B cell (primary cell): ENCODE data around the gene ARL6IP5. TPM values are rescaled to one million over a fixed set of nuclear protein-coding genes. Genes with fewer than 3 reads are reported as not detected.

ENCODE experiments used
- ATAC-seq: fragments of 200-7000 bp; cut with Tn5 transposase; one replicate; pipeline ENCODE4 v1.10.0; 2021; ENCODE audit warnings: low read depth, mild to moderate bottlenecking, moderate number of reproducible peaks, moderate library complexity
- CTCF ChIA-PET: fragments of 350-600 bp; sonication (Branson Sonifier 250); formaldehyde crosslinking; loops from one replicate; lab custom pipeline; 2021; ENCODE audit warnings: antibody characterized with exemption, inconsistent platforms; lab: Charles Lee
- POLR2A ChIA-PET: fragments of 350-600 bp; sonication (Branson Sonifier 250); formaldehyde crosslinking; loops from one replicate; lab custom pipeline; 2021; ENCODE audit warnings: antibody characterized with exemption; lab: Charles Lee
- DNase-seq: peaks from one replicate; pipeline ENCODE4 v3.0.0; 2013
- H2AFZ ChIP-seq: 2 replicates; pipeline ENCODE4 v1.6.1; 2012; ENCODE audit warnings: mild to moderate bottlenecking, low read depth, low read length; ENCODE audit not compliant: insufficient read depth, poor library complexity, severe bottlenecking
- H3K27ac ChIP-seq, 2 donors: 1 replicate in 1 of 2; 2 replicates in 1 of 2; pipeline ENCODE4 v1.5.1; 2012 to 2013; ENCODE audit warnings: low read length in 2 of 2, mild to moderate bottlenecking in 2 of 2, moderate library complexity in 1 of 2
- H3K27me3 ChIP-seq, 4 experiments: fragments of 200-600 bp in 1 of 4; sonication (generic) in 1 of 4; replicated peaks in 1 of 4; 1 replicate in 2 of 4; 2 replicates in 2 of 4; pipeline versions ENCODE4 v1.6.1 to v1.7.0; 2013 to 2016; ENCODE audit warnings: low read length in 3 of 4, mild to moderate bottlenecking in 2 of 4, mixed read lengths in 1 of 4, moderate library complexity in 1 of 4; ENCODE audit not compliant: insufficient read depth in 4 of 4, control insufficient read depth in 3 of 4; ENCODE audit errors: control extremely low read depth in 1 of 4
- H3K36me3 ChIP-seq, 2 experiments: replicated peaks in 1 of 2; 1 replicate in 1 of 2; 2 replicates in 1 of 2; pipeline versions ENCODE4 v1.6.1 to v1.7.1; 2013; ENCODE audit warnings: low read length in 1 of 2; ENCODE audit not compliant: insufficient read depth in 2 of 2, control insufficient read depth in 1 of 2; ENCODE audit errors: control extremely low read depth in 1 of 2, extremely low read depth in 1 of 2
- H3K4me1 ChIP-seq, 2 donors: fragments of 200-600 bp in 1 of 2; sonication (generic) in 1 of 2; 1 replicate in 1 of 2; 2 replicates in 1 of 2; pipeline versions ENCODE4 v1.5.1 to v1.6.1; 2013 to 2017; ENCODE audit warnings: low read length in 2 of 2; ENCODE audit not compliant: control insufficient read depth in 2 of 2, insufficient read depth in 2 of 2
- H3K4me2 ChIP-seq: replicated peaks from 2 replicates; pipeline ENCODE3; 2012; ENCODE audit warnings: mild to moderate bottlenecking, low read depth, low read length; ENCODE audit not compliant: poor library complexity, severe bottlenecking
- H3K4me3 ChIP-seq, 5 experiments: fragments of 200-600 bp in 1 of 5; sonication (generic) in 1 of 5; 1 replicate in 3 of 5; 2 replicates in 2 of 5; pipeline versions ENCODE4 v1.5.1 to v1.7.0; 2011 to 2016; ENCODE audit warnings: low read length in 4 of 5, mild to moderate bottlenecking in 4 of 5, low read depth in 2 of 5, control low read depth in 1 of 5, moderate library complexity in 1 of 5; ENCODE audit not compliant: insufficient read depth in 1 of 5; ENCODE audit errors: control extremely low read depth in 1 of 5, extremely low read depth in 1 of 5
- H3K79me2 ChIP-seq: fragments of 200-600 bp; sonication (generic); one replicate; pipeline ENCODE4 v1.6.0; 2016; ENCODE audit warnings: low read length; ENCODE audit not compliant: control insufficient read depth, insufficient read depth
- H3K9ac ChIP-seq: fragments of 200-600 bp; sonication (generic); 2 replicates; pipeline ENCODE4 v1.6.1; 2017; ENCODE audit warnings: mild to moderate bottlenecking, low read length, moderate library complexity
- H3K9me3 ChIP-seq, 3 donors: one replicate each; pipeline versions ENCODE4 v1.6.1 to v1.7.1; 2013; ENCODE audit warnings: low read length in 2 of 3; ENCODE audit not compliant: control insufficient read depth in 2 of 3, insufficient read depth in 1 of 3; ENCODE audit errors: control extremely low read depth in 1 of 3
- H4K20me1 ChIP-seq: 2 replicates; pipeline ENCODE4 v1.6.0; 2012; ENCODE audit warnings: mild to moderate bottlenecking, low read length; ENCODE audit not compliant: insufficient read depth, control insufficient read depth, poor library complexity, severe bottlenecking
- H3K27ac Mint-ChIP-seq: one replicate; pipeline ENCODE4 v1.8.0; 2021; ENCODE audit warnings: mixed read lengths
- H3K27me3 Mint-ChIP-seq: one replicate; pipeline ENCODE4 v1.8.0; 2021; ENCODE audit warnings: mixed read lengths
- H3K4me1 Mint-ChIP-seq: one replicate; pipeline ENCODE4 v1.8.0; 2021; ENCODE audit warnings: mixed read lengths
- H3K4me3 Mint-ChIP-seq: one replicate; pipeline ENCODE4 v1.8.0; 2021; ENCODE audit warnings: mixed read lengths
- H3K9me3 Mint-ChIP-seq: one replicate; pipeline ENCODE4 v1.8.0; 2022; ENCODE audit warnings: mixed read lengths; ENCODE audit not compliant: insufficient read depth
- CTCF ChIP-seq: fragments of 200-600 bp; IDR thresholded peaks from one replicate; pipeline ENCODE4 v1.8.0; 2022; ENCODE audit warnings: antibody characterized with exemption, mild to moderate bottlenecking
- EZH2 ChIP-seq: IDR thresholded peaks from 2 replicates; pipeline ENCODE4 v1.6.1; 2012; ENCODE audit warnings: borderline replicate concordance, low read depth, mild to moderate bottlenecking, moderate library complexity, low read length; ENCODE audit not compliant: insufficient read depth, poor library complexity, severe bottlenecking
- WGBS: methylation state at CpG from one replicate; pipeline ENCODE4 v1.1.5; 2013; ENCODE audit warnings: missing lambda C conversion rate; ENCODE audit not compliant: insufficient coverage; 5-methylcytosine and 5-hydroxymethylcytosine counted together
- intact Hi-C: fragments of 100-400 bp; cut with micrococcal nuclease; formaldehyde crosslinking; loops from one replicate; pipeline ENCODE4 v1.10.0; 2022
- polyA plus RNA-seq: library from polyadenylated mRNA; depleted of rRNA; stranded (reverse); fragments of >200 nt; gene quantifications from 2 replicates; pipeline ENCODE4 v1.2.3, GENCODE V29; 2012
- total RNA-seq, 2 donors: library from RNA; stranded (reverse); fragments of 120-200 nt in 1 of 2; gene quantifications; 1 replicate in 1 of 2; 2 replicates in 1 of 2; pipeline versions ENCODE4 v1.2.3 to v1.2.4, GENCODE V29; 2013 to 2022

ARL6IP5 gene
- total and polyA plus RNA-seq, 2 donors (not counting 1 experiment from before 2014, with no cell fraction given), result 39.5 to 89.1 TPM

DNA sequence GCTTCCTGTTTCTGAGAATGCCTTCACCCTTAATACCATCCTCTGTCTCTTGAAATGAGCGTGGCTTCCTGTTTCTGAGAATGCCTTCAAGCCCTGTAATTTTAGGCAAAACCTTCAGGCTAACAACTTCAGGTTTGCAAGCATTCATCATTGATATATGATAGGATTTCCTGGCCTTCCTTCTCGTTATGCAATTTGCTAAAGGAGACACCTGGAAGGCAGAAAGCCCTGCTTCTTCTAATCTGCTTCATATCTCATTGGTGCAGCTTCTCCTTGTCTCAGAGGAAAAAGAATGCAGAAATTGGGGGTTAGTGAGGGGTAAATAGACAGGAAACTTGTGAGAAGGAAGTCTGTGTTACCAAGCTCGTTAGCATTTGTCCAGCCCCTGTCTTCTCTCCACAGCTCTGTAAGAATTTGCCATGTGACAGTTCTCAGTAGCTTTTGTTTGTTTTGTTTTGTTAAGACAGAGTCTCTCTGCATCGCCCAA, 7.3 kb downstream of the ARL6IP5 start:
- peaks cover 85% of the 10 kb centered on the region for H3K4me1 Mint-ChIP-seq
- peak overlapping the region; percentile 85 for H3K27ac Mint-ChIP-seq
- Histone ChIP-seq H3K27me3 (no peaks in the 10 kb centered on the region), H3K36me3 (peaks cover 2 to 30% of the 10 kb centered on the region in 2 experiments), H3K9me3 (no peaks in the 10 kb centered on the region), H3K4me2 (peak overlapping the region; percentile 87), H3K79me2 (peaks cover 89% of the 10 kb centered on the region), H2AFZ (peak overlapping the region; percentile 29), H3K4me1 (peaks cover 87 to 89% of the 10 kb centered on the region in 2 donors), H3K4me3 (peak overlapping the region; percentile 26 to 46 (median 36)), H3K27ac (peak overlapping the region; percentile 71 to 94), H3K9ac (peak overlapping the region; percentile 36), H4K20me1 (peaks cover 7% of the 10 kb centered on the region)
- ATAC-seq (peak; percentile 68), DNase-seq (peak; percentile 72)
- POLR2A ChIA-PET, result interaction anchor here (0.6 to 1.5 kb wide), 5 partner anchors 9 to 40 kb away, joined by 3 to 10 read pairs (median 6); partner anchors contain the start of gene TMF1
- no peaks in the 10 kb centered on the region for H3K27me3 Mint-ChIP-seq
- H3K4me3 Mint-ChIP-seq, result peak overlapping the region; percentile 70
- intact Hi-C loops, result loop anchor here (1.0 kb wide), 1 partner anchor 8 kb away; the partner anchor contains the start of gene ARL6IP5
- CTCF ChIA-PET, result interaction anchor here (0.8 to 4.5 kb wide), 5 partner anchors 9 to 78 kb away, joined by 3 to 25 read pairs (median 6); partner anchors contain the start of genes EOGT and TMF1
- TF ChIP-seq CTCF, result no peak
- no peak for TF ChIP-seq EZH2
- WGBS, result 17% methylated on average over 1 of the region's 4 CpGs
- no peaks in the 10 kb centered on the region for H3K9me3 Mint-ChIP-seq
